Measurements from ENCODE around the gene SELENON. TPM values are rescaled to one million over a fixed set of nuclear protein-coding genes. Genes with fewer than 3 reads are reported as not detected.

The SELENON gene
- total and polyA plus RNA-seq, 9 of the 15 experiments (the other 6 are each of a cell fraction or from before 2014, with no cell fraction given): 0.43 to 26.7 (median 7.0) TPM

- TF ChIP-seq POLR3G (IDR thresholded peaks at IDR 0.05; ENCODE audit: extremely low read depth, insufficient read length, insufficient replicate concordance) (no peak), NFIC (IDR thresholded peaks at IDR 0.05) (peak; percentile 64), MYC (IDR thresholded peaks at IDR 0.05; ENCODE audit: low read depth, low read length) (peak; percentile 96), MYC (CRISPR knock-in tag; IDR thresholded peaks at IDR 0.05; ENCODE audit: borderline replicate concordance, low read depth) (peak; percentile 85; the same call in 1 of the 2 replicates), ZFPM2 (CRISPR knock-in tag; IDR thresholded peaks at IDR 0.05) (no peak), ZNF583 (CRISPR knock-in tag; IDR thresholded peaks at IDR 0.05) (0 out of 2 replicates have a peak, but pooled peaks have one; percentile 66), MXD1 (CRISPR knock-in tag; IDR thresholded peaks at IDR 0.05; ENCODE audit: borderline replicate concordance, poor library complexity, severe bottlenecking) (peak; percentile 73), RCOR1 (IDR thresholded peaks at IDR 0.05; ENCODE audit: borderline replicate concordance in 1 of 2, low read depth in 2 of 2, low read length in 2 of 2) (peak in 1 of 2 experiments; percentile 50; a peak in 2 of 4 replicates), ATF3 (IDR thresholded peaks at IDR 0.05) (peak; percentile 5; the same call in 1 of the 2 replicates), ATF3 (CRISPR knock-in tag; conservative IDR thresholded peaks at IDR 0.05) (no peak; the same call in 1 of the 2 replicates), BRF1 (IDR thresholded peaks at IDR 0.05; ENCODE audit: borderline replicate concordance, extremely low read depth, insufficient read length) (no peak), RBM14 (IDR thresholded peaks at IDR 0.05; ENCODE audit: borderline replicate concordance, insufficient read depth, low read depth, low read length) (0 out of 2 replicates have a peak, but pooled peaks have one; percentile 78), HNRNPLL (IDR thresholded peaks at IDR 0.05; ENCODE audit: low read depth, low read length, poor library complexity, severe bottlenecking) (peak; percentile 92), SMARCA4 (IDR thresholded peaks at IDR 0.05) (peak; percentile 29), KAT7 (CRISPR knock-in tag; IDR thresholded peaks at IDR 0.05; ENCODE audit: borderline replicate concordance) (0 out of 2 replicates have a peak, but pooled peaks have one; percentile 45), ELF2 (CRISPR knock-in tag; IDR thresholded peaks at IDR 0.05) (peak; percentile 31; the same call in 1 of the 2 replicates), MBD2 (IDR thresholded peaks at IDR 0.05; ENCODE audit: borderline replicate concordance, low read depth) (no peak; the same call in 1 of the 2 replicates), AFF1 (IDR thresholded peaks at IDR 0.05; ENCODE audit: low read depth in 1 of 2, partially characterized antibody in 2 of 2) (peak; percentile 63 to 79), SAP30 (IDR thresholded peaks at IDR 0.05; ENCODE audit: borderline replicate concordance, insufficient read depth, low read depth, low read length, poor library complexity, severe bottlenecking) (peak; percentile 100), ZNF41 (CRISPR knock-in tag; conservative IDR thresholded peaks at IDR 0.05) (no peak), FOXA3 (CRISPR knock-in tag; conservative IDR thresholded peaks at IDR 0.05 in 1 of 2, IDR thresholded peaks at IDR 0.05 in 1 of 2) (peak in 1 of 2 experiments; percentile 74; a peak in 1 of 4 replicates)
Observed at GRCh38 chr1:25858906-25859789, 59.2 kb downstream of the SELENON start, which contains the start of gene AUNIP (continued).

Measured in K562 (cell line).